ENCODE results near the gene FAM234A. TPM values are rescaled to one million over a fixed set of nuclear protein-coding genes. Genes with fewer than 3 reads are reported as not detected.

Gene FAM234A
- total RNA-seq, 1 donor, result 58.7 TPM

DNA sequence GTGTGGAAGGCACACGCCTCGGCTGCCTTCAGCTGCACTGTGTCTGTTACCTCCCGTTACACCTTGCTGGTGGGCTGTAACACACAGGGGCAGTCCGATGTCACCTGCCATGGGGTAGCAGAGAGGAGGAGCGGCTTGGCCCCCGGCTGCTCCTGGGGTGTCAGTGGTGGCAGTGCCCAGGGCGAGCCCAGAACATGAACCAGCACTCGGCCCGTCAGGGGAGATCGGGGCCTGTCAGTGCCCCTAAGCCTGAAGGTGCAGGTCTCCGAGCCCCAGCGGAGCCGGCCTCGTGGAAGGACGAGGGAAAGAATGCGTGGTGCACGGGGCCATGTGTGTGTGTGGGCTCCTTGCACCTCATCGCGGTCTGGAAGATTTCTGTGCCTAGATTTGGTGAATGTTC lies 25.7 kb downstream of the FAM234A start:
- TF ChIP-seq, protein P1, sequence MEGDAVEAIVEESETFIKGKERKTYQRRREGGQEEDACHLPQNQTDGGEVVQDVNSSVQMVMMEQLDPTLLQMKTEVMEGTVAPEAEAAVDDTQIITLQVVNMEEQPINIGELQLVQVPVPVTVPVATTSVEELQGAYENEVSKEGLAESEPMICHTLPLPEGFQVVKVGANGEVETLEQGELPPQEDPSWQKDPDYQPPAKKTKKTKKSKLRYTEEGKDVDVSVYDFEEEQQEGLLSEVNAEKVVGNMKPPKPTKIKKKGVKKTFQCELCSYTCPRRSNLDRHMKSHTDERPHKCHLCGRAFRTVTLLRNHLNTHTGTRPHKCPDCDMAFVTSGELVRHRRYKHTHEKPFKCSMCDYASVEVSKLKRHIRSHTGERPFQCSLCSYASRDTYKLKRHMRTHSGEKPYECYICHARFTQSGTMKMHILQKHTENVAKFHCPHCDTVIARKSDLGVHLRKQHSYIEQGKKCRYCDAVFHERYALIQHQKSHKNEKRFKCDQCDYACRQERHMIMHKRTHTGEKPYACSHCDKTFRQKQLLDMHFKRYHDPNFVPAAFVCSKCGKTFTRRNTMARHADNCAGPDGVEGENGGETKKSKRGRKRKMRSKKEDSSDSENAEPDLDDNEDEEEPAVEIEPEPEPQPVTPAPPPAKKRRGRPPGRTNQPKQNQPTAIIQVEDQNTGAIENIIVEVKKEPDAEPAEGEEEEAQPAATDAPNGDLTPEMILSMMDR (IDR thresholded peaks at IDR 0.05; ENCODE audit: insufficient read depth, low read depth, low read length), result no peak
- H3K4me3 ChIP-seq (ENCODE audit: low read depth, low read length), result no peak overlapping the region
- no peak for DNase-seq (ENCODE audit: low read depth)

DNA sequence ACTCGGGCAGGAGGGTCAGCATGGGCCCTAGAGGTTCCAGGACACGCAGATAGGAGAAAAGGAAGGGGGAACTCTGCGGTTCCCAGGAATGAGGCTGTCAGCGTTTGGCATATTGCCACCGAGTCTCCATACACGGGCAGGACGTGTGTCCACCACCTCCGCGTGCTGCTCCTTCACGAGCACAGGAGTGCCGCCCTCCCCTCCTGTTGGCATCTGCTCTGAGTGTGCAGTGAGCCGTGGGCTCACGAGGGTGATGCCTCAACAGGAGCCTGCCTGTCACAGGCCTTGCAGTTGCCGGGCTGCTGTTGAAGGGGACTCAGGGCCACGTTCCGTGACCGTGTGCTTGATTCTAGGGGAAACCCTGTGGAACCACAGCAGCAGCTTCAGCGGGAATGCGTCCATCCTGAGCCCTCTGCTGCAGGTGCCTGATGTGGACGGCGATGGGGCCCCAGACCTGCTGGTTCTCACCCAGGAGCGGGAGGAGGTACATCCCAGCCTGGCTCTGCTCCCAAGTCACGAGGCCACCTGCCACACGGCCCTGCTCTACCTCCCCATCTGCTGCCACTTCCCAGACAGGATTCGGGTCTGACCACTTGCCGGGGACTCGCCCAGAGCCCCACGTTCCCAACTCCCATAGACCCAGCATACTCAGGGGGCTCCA lies 26.5 kb downstream of the FAM234A start:
- no peak for DNase-seq (ENCODE audit: low read depth)
- TF ChIP-seq, protein P1 (IDR thresholded peaks at IDR 0.05; ENCODE audit: insufficient read depth, low read depth, low read length), result no peak
- no peak overlapping the region for H3K4me3 ChIP-seq (ENCODE audit: low read depth, low read length)

DNA sequence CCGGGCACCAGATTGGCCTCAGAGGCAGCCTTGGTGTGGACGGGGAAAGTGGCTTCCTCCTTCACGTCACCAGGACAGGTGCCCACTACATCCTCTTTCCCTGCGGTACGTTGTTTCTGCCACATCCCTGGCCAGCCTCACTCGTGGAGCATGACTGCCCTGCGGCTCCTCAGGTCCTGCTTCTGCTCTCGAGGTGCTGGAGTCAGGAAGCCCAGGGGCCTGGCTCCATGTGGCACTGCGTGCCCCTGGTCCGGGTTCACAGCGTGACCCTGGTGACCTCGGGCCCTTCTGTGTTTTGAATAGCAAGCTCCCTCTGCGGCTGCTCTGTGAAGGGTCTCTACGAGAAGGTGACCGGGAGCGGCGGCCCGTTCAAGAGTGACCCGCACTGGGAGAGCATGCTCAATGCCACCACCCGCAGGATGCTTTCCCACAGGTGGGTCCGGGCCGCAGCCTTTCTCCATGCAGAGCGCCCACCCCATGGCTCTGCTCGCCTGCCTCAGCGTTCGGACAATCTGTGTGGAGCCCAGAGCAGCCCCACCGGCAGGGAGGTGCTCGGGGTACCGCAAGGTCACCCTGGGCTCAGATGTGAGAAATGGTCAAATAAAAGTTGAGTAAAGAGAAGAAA lies 27.6 kb downstream of the FAM234A start:
- no peak overlapping the region for H3K4me3 ChIP-seq (ENCODE audit: low read depth, low read length)
- DNase-seq (ENCODE audit: low read depth), result no peak
- TF ChIP-seq, protein P1 (IDR thresholded peaks at IDR 0.05; ENCODE audit: insufficient read depth, low read depth, low read length), result no peak

DNA sequence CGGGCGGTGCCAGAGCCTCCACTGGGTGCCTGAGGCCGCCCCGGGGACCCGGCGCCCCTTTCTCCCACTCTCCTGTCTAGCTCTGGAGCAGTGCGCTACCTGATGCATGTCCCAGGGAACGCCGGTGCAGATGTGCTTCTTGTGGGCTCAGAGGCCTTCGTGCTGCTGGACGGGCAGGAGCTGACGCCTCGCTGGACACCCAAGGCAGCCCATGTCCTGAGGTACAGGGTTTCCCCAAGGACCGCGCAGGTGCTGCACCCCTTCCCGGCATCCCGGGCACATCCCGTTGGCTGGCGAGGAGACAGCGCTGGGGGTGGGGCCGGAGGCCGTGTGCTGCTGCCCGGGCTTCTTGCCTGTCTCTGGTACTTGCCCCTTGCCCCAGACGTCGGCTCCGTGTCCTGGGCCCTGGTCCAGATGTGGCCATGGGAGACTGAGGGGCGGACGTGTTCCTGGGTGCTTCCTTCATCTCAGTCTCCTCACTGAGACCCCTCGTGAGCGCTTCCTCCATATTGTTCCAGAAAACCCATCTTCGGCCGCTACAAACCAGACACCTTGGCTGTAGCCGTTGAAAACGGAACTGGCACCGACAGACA lies 28.7 kb downstream of the FAM234A start:
- no peak overlapping the region for H3K4me3 ChIP-seq (ENCODE audit: low read depth, low read length)
- TF ChIP-seq, protein P1 (IDR thresholded peaks at IDR 0.05; ENCODE audit: insufficient read depth, low read depth, low read length), result no peak
- no peak for DNase-seq (ENCODE audit: low read depth)

DNA sequence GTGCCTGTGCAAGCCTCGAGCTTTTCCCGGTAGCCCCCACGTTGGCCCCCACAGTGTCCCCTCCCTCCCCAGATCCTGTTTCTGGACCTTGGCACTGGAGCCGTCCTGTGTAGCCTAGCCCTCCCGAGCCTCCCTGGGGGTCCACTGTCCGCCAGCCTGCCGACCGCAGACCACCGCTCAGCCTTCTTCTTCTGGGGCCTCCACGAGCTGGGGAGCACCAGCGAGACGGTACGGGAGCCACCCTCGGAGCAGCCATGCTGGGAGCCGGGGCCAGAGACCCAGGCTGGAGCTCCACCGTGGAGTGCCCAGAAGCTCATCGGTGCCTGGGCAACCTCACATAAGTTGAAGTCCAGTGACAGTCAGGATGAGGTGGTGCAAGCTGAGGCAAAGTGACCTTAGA lies 29.3 kb downstream of the FAM234A start:
- no peak overlapping the region for H3K4me3 ChIP-seq (ENCODE audit: low read depth, low read length)
- TF ChIP-seq, protein P1 (IDR thresholded peaks at IDR 0.05; ENCODE audit: insufficient read depth, low read depth, low read length), result no peak
- no peak for DNase-seq (ENCODE audit: low read depth)

DNA sequence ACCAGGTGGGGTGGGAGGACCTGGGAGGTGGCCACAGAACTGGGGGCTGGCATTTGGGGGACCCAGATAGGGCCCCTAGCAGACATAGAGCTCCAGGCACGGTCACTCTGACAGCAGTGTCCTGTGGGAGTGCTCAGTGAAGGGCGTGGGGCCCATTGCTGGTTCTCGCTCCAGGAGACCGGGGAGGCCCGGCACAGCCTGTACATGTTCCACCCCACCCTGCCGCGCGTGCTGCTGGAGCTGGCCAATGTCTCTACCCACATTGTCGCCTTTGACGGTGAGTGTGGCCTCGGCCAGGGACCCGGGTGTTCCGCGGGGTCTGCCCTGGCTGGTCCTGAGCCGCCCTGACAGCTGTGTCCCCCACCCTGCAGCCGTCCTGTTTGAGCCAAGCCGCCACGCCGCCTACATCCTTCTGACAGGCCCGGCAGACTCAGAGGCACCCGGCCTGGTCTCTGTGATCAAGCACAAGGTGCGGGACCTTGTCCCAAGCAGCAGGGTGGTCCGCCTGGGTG lies 29.9 kb downstream of the FAM234A start:
- TF ChIP-seq, protein P1 (IDR thresholded peaks at IDR 0.05; ENCODE audit: insufficient read depth, low read depth, low read length), result no peak
- DNase-seq (ENCODE audit: low read depth), result no peak
- H3K4me3 ChIP-seq (ENCODE audit: low read depth, low read length), result no peak overlapping the region

Data from fibroblast of villous mesenchyme (primary cell).